GM18873 (cell line): ENCODE results near the gene PKN2.
"Not testable (repeated sequence)": the region's sequence is repeated elsewhere in the genome, so short reads cannot be mapped to it uniquely, and the experiment has no call there.

ENCODE experiments used
- ATAC-seq: cut with Tn5 transposase; IDR thresholded peaks from one replicate; pipeline ENCODE4 v1.9.1; 2021; ENCODE audit warnings: mild to moderate bottlenecking, moderate library complexity, moderate number of reproducible peaks; ENCODE audit not compliant: unreplicated experiment, low FRiP score

Gene PKN2

GRCh38 chr1:88779880-88780279 is 95.8 kb downstream of the PKN2 start:
- no peak for ATAC-seq

GRCh38 chr1:88780485-88780884 is 96.4 kb downstream of the PKN2 start:
- ATAC-seq, result no peak

- ATAC-seq, result no peak
Observed at GRCh38 chr1:88783145-88783544, 99.1 kb downstream of the PKN2 start.

- ATAC-seq, result no peak
Observed at GRCh38 chr1:88784551-88784950, 100.5 kb downstream of the PKN2 start.

- no peak for ATAC-seq
Observed at GRCh38 chr1:88787023-88787903, 103.2 kb downstream of the PKN2 start.

- ATAC-seq, result no peak
Observed at GRCh38 chr1:88791192-88791591, 107.1 kb downstream of the PKN2 start.

- ATAC-seq, result no peak
Observed at GRCh38 chr1:88799491-88799890, 115.4 kb downstream of the PKN2 start.

- ATAC-seq, result no peak
Observed at GRCh38 chr1:88800382-88801051, 116.4 kb downstream of the PKN2 start.

GRCh38 chr1:88801575-88802208 is 117.6 kb downstream of the PKN2 start:
- no peak for ATAC-seq

- no peak for ATAC-seq
Observed at GRCh38 chr1:88802404-88802803, 118.3 kb downstream of the PKN2 start.

- no peak for ATAC-seq
Observed at GRCh38 chr1:88802950-88803349, 118.9 kb downstream of the PKN2 start.

GRCh38 chr1:88803444-88803843 is 119.4 kb downstream of the PKN2 start:
- no peak for ATAC-seq

GRCh38 chr1:88812366-88812765 is 128.3 kb downstream of the PKN2 start:
- no peak for ATAC-seq

GRCh38 chr1:88813471-88813870 is 129.4 kb downstream of the PKN2 start:
- no peak for ATAC-seq

GRCh38 chr1:88819642-88820041 is 135.6 kb downstream of the PKN2 start:
- ATAC-seq, result not testable (repeated sequence)

- no peak for ATAC-seq
Observed at GRCh38 chr1:88825721-88826120, 141.6 kb downstream of the PKN2 start.

- ATAC-seq, result no peak
Observed at GRCh38 chr1:88847643-88848042, 163.6 kb downstream of the PKN2 start.

- ATAC-seq, result no peak
Observed at GRCh38 chr1:88851303-88852063, 167.4 kb downstream of the PKN2 start.

GRCh38 chr1:88867743-88868521 is 183.9 kb downstream of the PKN2 start:
- ATAC-seq, result no peak

GRCh38 chr1:88869644-88870043 is 185.6 kb downstream of the PKN2 start:
- not testable (repeated sequence) for ATAC-seq
